Fibroblast of mammary gland (primary cell): ENCODE results near the gene RBM20.
A peak's percentile ranks its signal among the peaks of the same experiment; 100 is the strongest.

Experiments used
- DNase-seq: peaks from one replicate; pipeline ENCODE4 v3.0.0-alpha.2; 2010; ENCODE audit warnings: low read depth
- H3K4me3 ChIP-seq: 2 replicates; pipeline ENCODE4 v1.5.1; 2011; ENCODE audit warnings: low read depth, mild to moderate bottlenecking, low read length, moderate library complexity; ENCODE audit not compliant: control insufficient read depth
- CTCF ChIP-seq: conservative IDR thresholded peaks from 2 replicates; pipeline ENCODE4 v1.5.1; 2011; ENCODE audit warnings: low read depth, low read length, inconsistent platforms; ENCODE audit not compliant: control insufficient read depth, insufficient read depth

The RBM20 gene

GRCh38 chr10:110847374-110847773 lies 203.2 kb downstream of the RBM20 start:
- peak; percentile 12 for DNase-seq
- no peak overlapping the region for H3K4me3 ChIP-seq
- TF ChIP-seq CTCF = no peak

- DNase-seq = peak; percentile 16
- no peak for TF ChIP-seq CTCF
- no peak overlapping the region for H3K4me3 ChIP-seq
These were observed 204.0 kb downstream of the RBM20 start for GRCh38 chr10:110848106-110848505.

- no peak for TF ChIP-seq CTCF
- no peak for DNase-seq
- H3K4me3 ChIP-seq = no peak overlapping the region
These were observed 206.0 kb downstream of the RBM20 start for GRCh38 chr10:110850099-110850498.

- TF ChIP-seq CTCF = no peak
- DNase-seq = peak; percentile 73
- no peak overlapping the region for H3K4me3 ChIP-seq
These were observed 207.0 kb downstream of the RBM20 start for GRCh38 chr10:110851020-110851612.

- no peak overlapping the region for H3K4me3 ChIP-seq
- no peak for TF ChIP-seq CTCF
- peak; percentile 33 for DNase-seq
These were observed 208.2 kb downstream of the RBM20 start for GRCh38 chr10:110852255-110852896.

GRCh38 chr10:110852947-110853346 lies 208.8 kb downstream of the RBM20 start:
- no peak overlapping the region for H3K4me3 ChIP-seq
- no peak for DNase-seq
- no peak for TF ChIP-seq CTCF
